RWPE2 (cell line): ENCODE measurements around the gene GOLGA8O.
"Not testable (repeated sequence)": the region's sequence is repeated elsewhere in the genome, so short reads cannot be mapped to it uniquely, and the experiment has no call there.

Experiments used
- ATAC-seq: fragments of 200-7000 bp; cut with Tn5 transposase; 3 replicates; pipeline ENCODE4 v1.9.1; 2021; ENCODE audit warnings: low read depth
- DNase-seq: peaks from one replicate; pipeline ENCODE4 v3.0.0-alpha.2; 2020; ENCODE audit warnings: low spot score
- H3K27ac ChIP-seq: fragments of 450-650 bp; 2 replicates; pipeline ENCODE4 v1.5.1; 2017; ENCODE audit warnings: mild to moderate bottlenecking; ENCODE audit not compliant: poor library complexity, severe bottlenecking
- H3K27me3 ChIP-seq: fragments of 250-450 bp; sonication (Bioruptor Pico); 2 replicates; pipeline ENCODE4 v1.5.1; 2021; ENCODE audit warnings: mild to moderate bottlenecking, moderate library complexity; ENCODE audit not compliant: insufficient read depth, poor library complexity, severe bottlenecking
- H3K36me3 ChIP-seq: fragments of 250-450 bp; sonication (Bioruptor Pico); 2 replicates; pipeline ENCODE4 v1.5.1; 2020; ENCODE audit warnings: low read depth, mild to moderate bottlenecking, moderate library complexity
- H3K4me1 ChIP-seq: fragments of 250-450 bp; sonication (Bioruptor Pico); 2 replicates; pipeline ENCODE4 v1.5.1; 2021; ENCODE audit warnings: mild to moderate bottlenecking, moderate library complexity; ENCODE audit not compliant: insufficient read depth, poor library complexity, severe bottlenecking
- H3K4me3 ChIP-seq: fragments of 250-450 bp; sonication (Bioruptor Pico); 2 replicates; pipeline ENCODE4 v1.5.1; 2021; ENCODE audit warnings: mild to moderate bottlenecking, moderate library complexity; ENCODE audit not compliant: severe bottlenecking
- H3K9me3 ChIP-seq: fragments of 250-450 bp; sonication (Bioruptor Pico); 2 replicates; pipeline ENCODE4 v1.5.1; 2021; ENCODE audit warnings: mild to moderate bottlenecking, moderate library complexity; ENCODE audit not compliant: severe bottlenecking

GOLGA8O gene

DNA sequence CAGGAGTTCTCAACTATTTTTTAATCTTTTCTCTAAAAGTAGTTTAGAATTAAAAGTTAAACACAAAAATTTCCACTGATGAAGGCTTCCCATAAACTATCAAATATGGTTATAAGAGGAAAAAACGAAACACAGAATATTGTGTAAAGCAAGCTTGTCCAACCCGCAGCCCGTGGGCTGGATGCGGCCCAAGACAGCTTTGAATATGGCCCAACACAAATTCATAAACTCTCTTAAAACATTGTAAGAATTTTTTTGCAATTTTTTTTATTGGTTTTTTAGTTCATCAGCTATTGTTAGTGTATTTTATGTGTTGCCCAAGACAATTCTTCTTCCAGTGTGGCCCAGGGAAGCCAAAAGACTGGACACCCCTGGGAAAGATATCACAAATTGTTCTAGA is 28.9 kb downstream of the GOLGA8O start:
- not testable (repeated sequence) for H3K27me3 ChIP-seq, H3K36me3 ChIP-seq, DNase-seq, ATAC-seq, H3K9me3 ChIP-seq, H3K27ac ChIP-seq, H3K4me1 ChIP-seq, H3K4me3 ChIP-seq

DNA sequence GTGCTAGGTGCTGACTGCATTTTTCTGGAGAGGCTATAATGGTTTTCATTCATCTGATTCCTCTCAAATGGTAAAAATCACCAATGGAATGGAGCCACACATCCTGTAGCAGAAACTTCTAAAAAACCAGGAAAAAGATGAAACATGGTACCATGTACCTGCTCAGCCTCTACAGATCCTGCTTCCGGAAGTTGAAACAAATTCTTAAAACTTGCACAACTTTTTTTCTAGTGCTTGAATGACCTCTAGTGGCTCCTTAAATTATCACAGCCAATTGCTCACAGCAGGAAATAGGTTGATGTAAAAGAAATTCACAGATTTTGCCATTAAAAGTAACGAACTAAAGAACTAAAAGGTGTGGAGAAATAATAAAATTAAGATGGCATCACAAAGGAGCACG is 47.5 kb downstream of the GOLGA8O start:
- H3K27ac ChIP-seq, H3K4me1 ChIP-seq, H3K4me3 ChIP-seq, H3K36me3 ChIP-seq, H3K9me3 ChIP-seq, DNase-seq, H3K27me3 ChIP-seq: not testable (repeated sequence)
- ATAC-seq: peak; percentile 45; the same call in 1 of the 3 replicates

DNA sequence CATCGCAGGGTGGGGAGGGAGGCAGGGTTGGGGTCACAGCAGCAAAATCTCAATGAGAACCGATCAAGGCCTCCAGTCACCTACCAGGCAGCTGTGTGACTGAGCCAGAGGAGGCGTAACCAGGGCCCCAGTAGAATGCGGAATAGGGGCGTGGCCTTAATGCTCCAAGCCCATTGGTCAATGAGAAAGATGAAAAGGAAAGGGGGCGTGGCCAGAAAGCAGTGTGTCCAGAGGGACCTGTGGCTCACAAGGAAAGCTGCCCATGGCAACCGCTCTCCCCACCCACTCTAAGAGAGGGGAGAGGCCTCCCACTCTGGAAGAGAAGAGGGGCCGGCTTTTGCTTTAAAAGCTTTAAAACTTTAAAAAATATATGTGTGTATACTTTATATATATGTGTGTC is 52.2 kb downstream of the GOLGA8O start, which contains the start of gene GOLGA8K:
GOLGA8K (minus strand) TSS at position 101 of the 400 bp plus-strand sequence; CDS start at position 3, 98 bp downstream.
- H3K4me3 ChIP-seq, H3K27ac ChIP-seq, H3K4me1 ChIP-seq, H3K9me3 ChIP-seq, DNase-seq, ATAC-seq, H3K27me3 ChIP-seq, H3K36me3 ChIP-seq: not testable (repeated sequence)

DNA sequence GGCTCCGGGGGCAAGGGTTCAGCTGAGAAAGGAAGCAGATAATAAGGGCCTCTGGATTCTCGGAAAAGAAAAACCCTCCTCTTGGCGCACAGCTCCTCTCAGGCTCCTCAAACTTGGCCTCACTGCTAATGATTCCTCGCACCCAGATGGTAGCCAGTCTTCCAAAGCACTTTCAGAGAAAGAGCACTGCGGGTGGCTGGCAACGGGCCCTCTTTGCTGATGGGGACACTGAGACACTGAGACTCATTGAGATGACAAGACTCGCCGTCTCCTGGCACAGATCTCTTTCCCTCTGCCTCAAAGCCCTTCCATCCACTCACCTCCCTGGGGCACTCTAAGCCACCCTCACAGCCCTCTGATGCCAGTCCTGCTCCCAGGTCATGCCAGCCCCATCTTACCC is 58.9 kb downstream of the GOLGA8O start:
- not testable (repeated sequence) for H3K27me3 ChIP-seq, H3K4me1 ChIP-seq, H3K4me3 ChIP-seq, ATAC-seq, H3K36me3 ChIP-seq, H3K27ac ChIP-seq, H3K9me3 ChIP-seq
- DNase-seq: peak; percentile 45
